OCI-LY7 (cell line): ENCODE measurements around the gene CNTN5. TPM values are rescaled to one million over a fixed set of nuclear protein-coding genes. Genes with fewer than 3 reads are reported as not detected.

Source experiments
- BruUV-seq: library from RNA; stranded (reverse); fragments of 400-500 nt; replicated peaks from 2 replicates; lab custom pipeline; 2021; lab: Mats Ljungman, UMichigan
- CTCF ChIA-PET: fragments of 300-600 bp; sonication (Branson Sonifier 250); formaldehyde crosslinking; loops from one replicate; lab custom pipeline; 2022; ENCODE audit warnings: antibody characterized with exemption; ENCODE audit not compliant: unreplicated experiment; lab: Charles Lee
- POLR2A ChIA-PET: fragments of 300-600 bp; sonication (Branson Sonifier 250); formaldehyde crosslinking; loops from one replicate; lab custom pipeline; 2022; ENCODE audit warnings: antibody characterized with exemption; lab: Charles Lee
- DNase-seq: peaks from one replicate; pipeline ENCODE4 v3.0.0-alpha.2; 2015; ENCODE audit warnings: low spot score
- H2AFZ ChIP-seq: fragments of 200-600 bp; sonication (generic), shearing (Covaris generic); 2 replicates; pipeline ENCODE4 v1.6.1; 2014; ENCODE audit warnings: mild to moderate bottlenecking, antibody characterized with exemption, low read length, moderate library complexity
- H3K27ac ChIP-seq: fragments of 200-600 bp; sonication (generic); 2 replicates; pipeline ENCODE4 v1.5.1; 2014; ENCODE audit warnings: mixed run types, low read depth, mild to moderate bottlenecking, moderate library complexity, low read length, inconsistent platforms; ENCODE audit not compliant: poor library complexity, severe bottlenecking
- H3K36me3 ChIP-seq: fragments of 200-600 bp; sonication (generic); 2 replicates; pipeline ENCODE4 v1.6.1; 2014; ENCODE audit warnings: mild to moderate bottlenecking, antibody characterized with exemption, low read length, moderate library complexity, mixed read lengths; ENCODE audit not compliant: insufficient read depth
- H3K4me1 ChIP-seq: fragments of 200-600 bp; sonication (generic); 2 replicates; pipeline ENCODE4 v1.5.1; 2014; ENCODE audit warnings: mild to moderate bottlenecking, low read length; ENCODE audit not compliant: insufficient read depth, poor library complexity, severe bottlenecking
- H3K4me2 ChIP-seq: fragments of 200-600 bp; sonication (generic); 2 replicates; pipeline ENCODE4 v1.6.1; 2014; ENCODE audit warnings: mild to moderate bottlenecking, low read length
- H3K4me3 ChIP-seq: fragments of 200-600 bp; sonication (generic); 2 replicates; pipeline ENCODE4 v1.5.1; 2014; ENCODE audit warnings: mild to moderate bottlenecking, low read depth, low read length; ENCODE audit not compliant: poor library complexity, severe bottlenecking
- H3K79me2 ChIP-seq: fragments of 200-600 bp; sonication (generic); 2 replicates; pipeline ENCODE4 v1.6.1; 2016; ENCODE audit warnings: low read depth, mild to moderate bottlenecking, low read length, moderate library complexity, mixed read lengths; ENCODE audit not compliant: insufficient read depth
- H3K9me2 ChIP-seq: fragments of 200-600 bp; sonication (generic); 2 replicates; pipeline ENCODE4 v1.6.1; 2016; ENCODE audit warnings: mild to moderate bottlenecking, low read length, mixed read lengths; ENCODE audit not compliant: insufficient read depth
- H3K9me3 ChIP-seq: fragments of 200-600 bp; sonication (generic); 2 replicates; pipeline ENCODE4 v1.6.1; 2014; ENCODE audit warnings: mild to moderate bottlenecking, mixed run types, low read length, mixed read lengths
- H4K20me1 ChIP-seq: fragments of 200-600 bp; sonication (generic); 2 replicates; pipeline ENCODE4 v1.6.1; 2014; ENCODE audit warnings: mild to moderate bottlenecking, antibody characterized with exemption, low read length, moderate library complexity, mixed read lengths; ENCODE audit not compliant: insufficient read depth
- CTCF ChIP-seq: fragments of 200-600 bp; sonication (generic); conservative IDR thresholded peaks from 2 replicates; pipeline ENCODE4 v1.5.1; 2014; ENCODE audit warnings: mild to moderate bottlenecking, antibody characterized with exemption, low read length, moderate library complexity, mixed read lengths
- EZH2phosphoT487 ChIP-seq: fragments of 200-600 bp; sonication (generic); IDR thresholded peaks from 2 replicates; pipeline ENCODE4 v1.6.1; 2018; ENCODE audit warnings: low read depth, borderline replicate concordance, mild to moderate bottlenecking, mixed run types, antibody characterized with exemption, low read length, moderate library complexity, mixed read lengths
- intact Hi-C: fragments of 100-400 bp; cut with micrococcal nuclease; formaldehyde crosslinking; loops from one replicate; pipeline ENCODE4 v1.10.0; 2022; ENCODE audit not compliant: unreplicated experiment
- total RNA-seq, 2 experiments: library from RNA; depleted of rRNA in 1 of 2; stranded (reverse); fragments of >200 nt in 1 of 2; shearing (Covaris generic) in 1 of 2; gene quantifications; 2 replicates each; pipeline ENCODE4 v1.2.3, GENCODE V29; 2014 to 2022

The CNTN5 gene
- total RNA-seq, 2 experiments from 2014 or later, result not detected

GRCh38 chr11:99505316-99505715 lies 484.6 kb downstream of the CNTN5 start:
- H3K27ac ChIP-seq, result no peak overlapping the region
- no TSS peak for BruUV-seq

GRCh38 chr11:99505831-99506230 lies 485.1 kb downstream of the CNTN5 start:
- no peak overlapping the region for H3K4me3 ChIP-seq
- ChIA-PET POLR2A (no interaction called here), CTCF (no interaction called here)
- H3K79me2 ChIP-seq, result no peaks in the 10 kb centered on the region
- no peak overlapping the region for H2AFZ ChIP-seq
- no peaks in the 10 kb centered on the region for H3K36me3 ChIP-seq
- no peaks in the 10 kb centered on the region for H4K20me1 ChIP-seq
- DNase-seq, result no peak
- TF ChIP-seq CTCF, result no peak
- TF ChIP-seq EZH2phosphoT487, result no peak
- no peaks in the 10 kb centered on the region for H3K9me3 ChIP-seq
- no TSS peak for BruUV-seq
- H3K4me2 ChIP-seq, result no peak overlapping the region
- intact Hi-C loops, result no loop called here
- H3K4me1 ChIP-seq, result no peaks in the 10 kb centered on the region
- no peaks in the 10 kb centered on the region for H3K9me2 ChIP-seq
- H3K27ac ChIP-seq, result no peak overlapping the region

More at GRCh38 chr11:99505316-99505715, 484.6 kb downstream of the CNTN5 start:
- H3K9me3 ChIP-seq, result no peaks in the 10 kb centered on the region
- no peaks in the 10 kb centered on the region for H4K20me1 ChIP-seq
- H2AFZ ChIP-seq, result no peak overlapping the region
- TF ChIP-seq CTCF, result no peak
- no peak for TF ChIP-seq EZH2phosphoT487
- H3K4me2 ChIP-seq, result no peak overlapping the region
- no peak overlapping the region for H3K4me3 ChIP-seq
- H3K36me3 ChIP-seq, result no peaks in the 10 kb centered on the region
- CTCF ChIA-PET, result no interaction called here
- intact Hi-C loops, result no loop called here
- POLR2A ChIA-PET, result interaction anchor here (1.1 kb wide), 1 partner anchor 10 kb away, joined by 4 read pairs; no protein-coding TSS in a partner anchor
- no peaks in the 10 kb centered on the region for H3K4me1 ChIP-seq
- no peaks in the 10 kb centered on the region for H3K79me2 ChIP-seq
- no peaks in the 10 kb centered on the region for H3K9me2 ChIP-seq
- no peak for DNase-seq

- Histone ChIP-seq H3K4me1 (no peaks in the 10 kb centered on the region), H3K9me2 (no peaks in the 10 kb centered on the region), H3K27ac (no peak overlapping the region), H3K79me2 (no peaks in the 10 kb centered on the region), H3K9me3 (no peaks in the 10 kb centered on the region), H3K4me2 (no peak overlapping the region), H2AFZ (no peak overlapping the region), H4K20me1 (no peaks in the 10 kb centered on the region), H3K4me3 (no peak overlapping the region), H3K36me3 (no peaks in the 10 kb centered on the region)
- TF ChIP-seq CTCF (no peak), EZH2phosphoT487 (no peak)
- BruUV-seq, result no TSS peak
- ChIA-PET CTCF (no interaction called here), POLR2A (no interaction called here)
- DNase-seq, result no peak
- intact Hi-C loops, result no loop called here
Measured at GRCh38 chr11:99509863-99510262, 489.1 kb downstream of the CNTN5 start.
